HEK293 (cell line): Measurements from ENCODE around the gene BDNF.

Experiments used
- CTCF ChIA-PET: fragments of 350-600 bp; formaldehyde crosslinking; extraction: SDS; loops from one replicate; lab custom pipeline; 2021; ENCODE audit warnings: antibody characterized with exemption; lab: Yijun Ruan, JAX
- POLR2A ChIA-PET: fragments of 300-600 bp; formaldehyde crosslinking; extraction: SDS; loops from one replicate; lab custom pipeline; 2020; ENCODE audit warnings: antibody characterized with exemption, inconsistent platforms; lab: Yijun Ruan, JAX
- H3K27ac ChIP-seq: fragments of 200-500 bp; sonication (Bioruptor generic); 2 replicates; pipeline ENCODE4 v1.5.1; 2014; ENCODE audit warnings: low read depth, low read length, control low read depth, inconsistent platforms; ENCODE audit errors: extremely low read depth
- H3K36me3 ChIP-seq, 2 experiments: fragments of 200-500 bp in 1 of 2; sonication (Bioruptor generic) in 1 of 2; 1 replicate in 1 of 2; 2 replicates in 1 of 2; pipeline ENCODE4 v1.5.1; 2014 to 2017; ENCODE audit warnings: inconsistent platforms in 2 of 2, low read length in 2 of 2; ENCODE audit not compliant: control insufficient read depth in 2 of 2, insufficient read depth in 1 of 2
- H3K4me1 ChIP-seq: fragments of 200-500 bp; sonication (Bioruptor generic); 2 replicates; pipeline ENCODE4 v1.5.1; 2014; ENCODE audit warnings: mild to moderate bottlenecking, low read length, inconsistent platforms; ENCODE audit not compliant: control insufficient read depth, insufficient read depth
- H3K4me3 ChIP-seq: 2 replicates; pipeline ENCODE4 v1.5.1; 2011; ENCODE audit warnings: low read depth, mild to moderate bottlenecking, control low read depth, low read length, moderate library complexity
- H3K9me3 ChIP-seq: fragments of 200-500 bp; sonication (Bioruptor generic); 2 replicates; pipeline ENCODE4 v1.5.1; 2014; ENCODE audit warnings: low read depth, low read length, inconsistent platforms; ENCODE audit not compliant: control insufficient read depth, insufficient read depth
- HOXD13 ChIP-seq: sonication (generic); formaldehyde crosslinking; IDR thresholded peaks from 2 replicates; pipeline ENCODE4 v1.8.0; 2022; ENCODE audit warnings: missing genetic modification reagents, borderline replicate concordance
- ZFHX2 ChIP-seq: fragments of 450-650 bp; formaldehyde crosslinking; conservative IDR thresholded peaks from 2 replicates; pipeline ENCODE4 v1.5.1; 2016; ENCODE audit warnings: missing biosample characterization, missing genetic modification characterization
- ZNF10 ChIP-seq: fragments of 450-650 bp; formaldehyde crosslinking; IDR thresholded peaks from 2 replicates; pipeline ENCODE4 v1.5.1; 2017; ENCODE audit warnings: missing biosample characterization, missing genetic modification characterization
- ZNF140 ChIP-seq: fragments of 450-650 bp; formaldehyde crosslinking; IDR thresholded peaks from 2 replicates; pipeline ENCODE4 v1.5.1; 2016; ENCODE audit warnings: missing biosample characterization, missing genetic modification characterization
- ZNF23 ChIP-seq: fragments of 450-650 bp; formaldehyde crosslinking; IDR thresholded peaks from 2 replicates; pipeline ENCODE4 v1.5.1; 2016; ENCODE audit warnings: missing biosample characterization, missing genetic modification characterization, borderline replicate concordance
- ZNF302 ChIP-seq: fragments of 450-650 bp; formaldehyde crosslinking; IDR thresholded peaks from 2 replicates; pipeline ENCODE4 v1.5.1; 2016; ENCODE audit warnings: missing biosample characterization, missing genetic modification characterization, low read depth
- ZNF324 ChIP-seq: fragments of 450-650 bp; formaldehyde crosslinking; IDR thresholded peaks from 2 replicates; pipeline ENCODE4 v1.5.1; 2016; ENCODE audit warnings: missing biosample characterization, missing genetic modification characterization
- ZNF350 ChIP-seq: fragments of 450-650 bp; formaldehyde crosslinking; IDR thresholded peaks from 2 replicates; pipeline ENCODE4 v1.5.0; 2017; ENCODE audit warnings: missing biosample characterization, mild to moderate bottlenecking, missing genetic modification characterization
- ZNF558 ChIP-seq: fragments of 450-650 bp; formaldehyde crosslinking; IDR thresholded peaks from 2 replicates; pipeline ENCODE4 v1.5.1; 2016; ENCODE audit warnings: missing biosample characterization, missing genetic modification characterization
- ZNF571 ChIP-seq: fragments of 450-650 bp; formaldehyde crosslinking; IDR thresholded peaks from 2 replicates; pipeline ENCODE4 v1.5.0; 2017; ENCODE audit warnings: missing biosample characterization, missing genetic modification characterization
- ZNF670 ChIP-seq: fragments of 450-650 bp; formaldehyde crosslinking; IDR thresholded peaks from 2 replicates; pipeline ENCODE4 v1.5.1; 2016; ENCODE audit warnings: missing biosample characterization, missing genetic modification characterization, low read depth
- ZNF777 ChIP-seq: fragments of 450-650 bp; formaldehyde crosslinking; IDR thresholded peaks from 2 replicates; pipeline ENCODE4 v1.5.1; 2017; ENCODE audit warnings: missing biosample characterization, missing genetic modification characterization, borderline replicate concordance
- TF ChIP-seq, protein P1 (sequence below): fragments of 450-650 bp; formaldehyde crosslinking; IDR thresholded peaks from 2 replicates; pipeline ENCODE4 v1.5.1; 2016; ENCODE audit warnings: missing biosample characterization, missing genetic modification characterization, low read depth
- TF ChIP-seq, protein P2 (sequence below): fragments of 450-650 bp; formaldehyde crosslinking; IDR thresholded peaks from 2 replicates; pipeline ENCODE4 v1.5.1; 2016; ENCODE audit warnings: missing biosample characterization, missing genetic modification characterization
- TF ChIP-seq, protein P3 (sequence below): fragments of 450-650 bp; IDR thresholded peaks from 2 replicates; pipeline ENCODE4 v1.5.1; 2018; ENCODE audit warnings: missing biosample characterization, mild to moderate bottlenecking, missing genetic modification characterization
- TF ChIP-seq, protein P4 (sequence below): IDR thresholded peaks from 2 replicates; pipeline ENCODE4 v1.6.1; 2011; ENCODE audit warnings: mild to moderate bottlenecking, low read depth, low read length, borderline replicate concordance
- TF ChIP-seq, protein P5 (sequence below): sonication (generic); formaldehyde crosslinking; IDR thresholded peaks from 2 replicates; pipeline ENCODE4 v1.8.1; 2022; ENCODE audit warnings: mild to moderate bottlenecking, moderate library complexity, missing genetic modification reagents
- TF ChIP-seq, protein P6 (sequence below): fragments of 450-650 bp; formaldehyde crosslinking; IDR thresholded peaks from 2 replicates; pipeline ENCODE4 v1.5.1; 2016; ENCODE audit warnings: missing biosample characterization, missing genetic modification characterization, low read depth

Gene BDNF

DNA sequence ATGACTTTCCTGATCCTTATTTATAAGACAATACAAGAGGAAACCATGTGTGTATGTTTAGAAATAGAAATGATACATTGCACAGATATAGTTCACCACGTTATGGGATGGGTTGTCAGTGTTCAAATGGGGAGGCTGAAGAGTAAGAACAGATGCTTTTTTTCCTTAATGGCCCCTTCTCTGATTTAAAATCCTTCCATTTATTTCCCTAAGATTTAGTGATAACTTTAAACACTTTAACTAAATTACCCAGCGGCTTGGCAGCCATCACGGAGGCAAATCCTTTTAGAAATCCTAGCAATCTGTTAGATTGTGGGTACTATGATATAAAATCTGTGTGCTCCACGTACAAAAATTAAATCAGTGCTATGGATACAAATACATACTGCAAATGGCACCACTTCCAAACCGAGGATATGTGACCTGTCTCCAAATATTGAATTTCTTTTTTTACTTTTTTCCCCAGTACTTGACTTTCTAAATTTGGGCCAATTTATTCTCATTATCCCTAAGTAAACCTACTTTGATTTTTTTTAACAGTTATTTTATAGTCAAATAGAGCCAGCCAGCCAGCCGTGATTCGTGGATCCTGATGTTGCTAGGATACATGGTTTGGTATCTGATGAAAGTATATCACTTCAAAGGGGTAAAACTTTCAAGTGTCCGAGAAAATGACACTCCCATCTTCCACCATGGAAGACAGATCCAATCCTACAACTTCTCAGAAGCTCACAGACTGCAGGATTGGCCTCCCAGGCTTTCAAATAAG, 46.1 kb downstream of the BDNF start:
- Histone ChIP-seq H3K4me1 (no peaks in the 10 kb centered on the region), H3K4me3 (no peak overlapping the region), H3K27ac (no peak overlapping the region), H3K9me3 (no peaks in the 10 kb centered on the region), H3K36me3 (no peaks in the 10 kb centered on the region)
- POLR2A ChIA-PET: no interaction called here
- CTCF ChIA-PET: no interaction called here
- TF ChIP-seq ZNF670 (tag by site-specific recombination) (no peak), ZNF558 (no peak)
- TF ChIP-seq, protein P1, sequence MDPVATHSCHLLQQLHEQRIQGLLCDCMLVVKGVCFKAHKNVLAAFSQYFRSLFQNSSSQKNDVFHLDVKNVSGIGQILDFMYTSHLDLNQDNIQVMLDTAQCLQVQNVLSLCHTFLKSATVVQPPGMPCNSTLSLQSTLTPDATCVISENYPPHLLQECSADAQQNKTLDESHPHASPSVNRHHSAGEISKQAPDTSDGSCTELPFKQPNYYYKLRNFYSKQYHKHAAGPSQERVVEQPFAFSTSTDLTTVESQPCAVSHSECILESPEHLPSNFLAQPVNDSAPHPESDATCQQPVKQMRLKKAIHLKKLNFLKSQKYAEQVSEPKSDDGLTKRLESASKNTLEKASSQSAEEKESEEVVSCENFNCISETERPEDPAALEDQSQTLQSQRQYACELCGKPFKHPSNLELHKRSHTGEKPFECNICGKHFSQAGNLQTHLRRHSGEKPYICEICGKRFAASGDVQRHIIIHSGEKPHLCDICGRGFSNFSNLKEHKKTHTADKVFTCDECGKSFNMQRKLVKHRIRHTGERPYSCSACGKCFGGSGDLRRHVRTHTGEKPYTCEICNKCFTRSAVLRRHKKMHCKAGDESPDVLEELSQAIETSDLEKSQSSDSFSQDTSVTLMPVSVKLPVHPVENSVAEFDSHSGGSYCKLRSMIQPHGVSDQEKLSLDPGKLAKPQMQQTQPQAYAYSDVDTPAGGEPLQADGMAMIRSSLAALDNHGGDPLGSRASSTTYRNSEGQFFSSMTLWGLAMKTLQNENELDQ (tag by site-specific recombination): no peak

DNA sequence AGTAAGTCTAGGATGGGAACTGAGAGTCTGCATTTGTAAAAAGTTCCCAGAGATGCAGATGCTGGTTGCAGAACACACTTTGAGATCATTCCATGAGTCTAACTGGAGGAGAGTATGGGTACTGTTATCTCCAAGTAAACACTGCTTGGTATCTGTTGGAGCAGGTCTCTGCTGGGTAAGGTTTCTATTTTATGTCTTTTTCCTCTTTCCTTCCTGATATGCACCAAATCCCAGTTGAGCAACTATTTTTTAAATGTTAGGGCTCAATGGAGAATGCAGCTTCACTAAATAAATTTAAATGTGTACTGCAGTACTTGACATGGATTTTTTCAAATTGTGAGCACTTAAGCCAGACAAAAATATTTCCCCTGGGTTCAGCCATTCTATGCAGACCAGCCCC, 48.5 kb downstream of the BDNF start:
- H3K4me3 ChIP-seq: no peak overlapping the region
- POLR2A ChIA-PET: no interaction called here
- H3K27ac ChIP-seq: no peak overlapping the region
- CTCF ChIA-PET: interaction anchor here (1.2 kb wide), 1 partner anchor 9 kb away, joined by 3 read pairs; no protein-coding TSS in a partner anchor
- H3K4me1 ChIP-seq: no peaks in the 10 kb centered on the region
- no peaks in the 10 kb centered on the region for H3K9me3 ChIP-seq
- H3K36me3 ChIP-seq: no peaks in the 10 kb centered on the region
- TF ChIP-seq, protein P2, sequence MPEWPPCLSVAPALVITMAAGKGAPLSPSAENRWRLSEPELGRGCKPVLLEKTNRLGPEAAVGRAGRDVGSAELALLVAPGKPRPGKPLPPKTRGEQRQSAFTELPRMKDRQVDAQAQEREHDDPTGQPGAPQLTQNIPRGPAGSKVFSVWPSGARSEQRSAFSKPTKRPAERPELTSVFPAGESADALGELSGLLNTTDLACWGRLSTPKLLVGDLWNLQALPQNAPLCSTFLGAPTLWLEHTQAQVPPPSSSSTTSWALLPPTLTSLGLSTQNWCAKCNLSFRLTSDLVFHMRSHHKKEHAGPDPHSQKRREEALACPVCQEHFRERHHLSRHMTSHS (tag by site-specific recombination): no peak
- TF ChIP-seq, protein P3, sequence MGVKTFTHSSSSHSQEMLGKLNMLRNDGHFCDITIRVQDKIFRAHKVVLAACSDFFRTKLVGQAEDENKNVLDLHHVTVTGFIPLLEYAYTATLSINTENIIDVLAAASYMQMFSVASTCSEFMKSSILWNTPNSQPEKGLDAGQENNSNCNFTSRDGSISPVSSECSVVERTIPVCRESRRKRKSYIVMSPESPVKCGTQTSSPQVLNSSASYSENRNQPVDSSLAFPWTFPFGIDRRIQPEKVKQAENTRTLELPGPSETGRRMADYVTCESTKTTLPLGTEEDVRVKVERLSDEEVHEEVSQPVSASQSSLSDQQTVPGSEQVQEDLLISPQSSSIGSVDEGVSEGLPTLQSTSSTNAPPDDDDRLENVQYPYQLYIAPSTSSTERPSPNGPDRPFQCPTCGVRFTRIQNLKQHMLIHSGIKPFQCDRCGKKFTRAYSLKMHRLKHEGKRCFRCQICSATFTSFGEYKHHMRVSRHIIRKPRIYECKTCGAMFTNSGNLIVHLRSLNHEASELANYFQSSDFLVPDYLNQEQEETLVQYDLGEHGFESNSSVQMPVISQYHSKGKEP: no peak
- TF ChIP-seq HOXD13 (CRISPR knock-in tag): no peak
- TF ChIP-seq ZNF777 (tag by site-specific recombination): no peak
- TF ChIP-seq, protein P4, sequence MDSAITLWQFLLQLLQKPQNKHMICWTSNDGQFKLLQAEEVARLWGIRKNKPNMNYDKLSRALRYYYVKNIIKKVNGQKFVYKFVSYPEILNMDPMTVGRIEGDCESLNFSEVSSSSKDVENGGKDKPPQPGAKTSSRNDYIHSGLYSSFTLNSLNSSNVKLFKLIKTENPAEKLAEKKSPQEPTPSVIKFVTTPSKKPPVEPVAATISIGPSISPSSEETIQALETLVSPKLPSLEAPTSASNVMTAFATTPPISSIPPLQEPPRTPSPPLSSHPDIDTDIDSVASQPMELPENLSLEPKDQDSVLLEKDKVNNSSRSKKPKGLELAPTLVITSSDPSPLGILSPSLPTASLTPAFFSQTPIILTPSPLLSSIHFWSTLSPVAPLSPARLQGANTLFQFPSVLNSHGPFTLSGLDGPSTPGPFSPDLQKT: no peak
- TF ChIP-seq ZNF10 (tag by site-specific recombination): no peak
- no peak for TF ChIP-seq ZNF350 (tag by site-specific recombination)
- TF ChIP-seq ZNF140 (tag by site-specific recombination): no peak
- TF ChIP-seq, protein P5, sequence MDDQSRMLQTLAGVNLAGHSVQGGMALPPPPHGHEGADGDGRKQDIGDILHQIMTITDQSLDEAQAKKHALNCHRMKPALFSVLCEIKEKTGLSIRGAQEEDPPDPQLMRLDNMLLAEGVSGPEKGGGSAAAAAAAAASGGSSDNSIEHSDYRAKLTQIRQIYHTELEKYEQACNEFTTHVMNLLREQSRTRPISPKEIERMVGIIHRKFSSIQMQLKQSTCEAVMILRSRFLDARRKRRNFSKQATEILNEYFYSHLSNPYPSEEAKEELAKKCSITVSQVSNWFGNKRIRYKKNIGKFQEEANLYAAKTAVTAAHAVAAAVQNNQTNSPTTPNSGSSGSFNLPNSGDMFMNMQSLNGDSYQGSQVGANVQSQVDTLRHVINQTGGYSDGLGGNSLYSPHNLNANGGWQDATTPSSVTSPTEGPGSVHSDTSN (CRISPR knock-in tag): no peak
- no peak for TF ChIP-seq ZFHX2
- TF ChIP-seq, all 188 proteins: peak for 0

DNA sequence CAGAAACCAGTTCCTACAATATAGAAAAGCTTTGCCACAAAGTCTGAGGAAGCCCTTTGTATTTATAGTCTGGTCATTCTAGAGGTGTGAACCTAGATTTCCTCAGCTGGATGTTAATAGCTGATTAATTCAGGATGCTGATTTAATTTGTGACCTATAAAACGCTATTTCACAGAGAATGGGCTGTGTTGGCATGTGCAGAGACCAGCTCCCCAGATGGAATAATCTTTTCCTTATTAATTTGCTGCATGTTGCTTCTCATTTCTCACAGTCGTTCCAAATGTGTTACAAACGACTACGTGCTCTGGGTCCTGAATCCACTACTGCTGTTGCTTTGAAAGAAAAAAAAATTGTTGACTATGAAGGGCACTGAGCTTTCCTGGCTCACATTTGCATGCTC, 49.3 kb downstream of the BDNF start:
- Histone ChIP-seq H3K4me3 (no peak overlapping the region), H3K4me1 (no peaks in the 10 kb centered on the region), H3K36me3 (no peaks in the 10 kb centered on the region), H3K9me3 (no peaks in the 10 kb centered on the region), H3K27ac (no peak overlapping the region)
- POLR2A ChIA-PET: no interaction called here
- CTCF ChIA-PET: interaction anchor here (0.5 to 1.2 kb wide), 2 partner anchors 8 to 154 kb away, joined by 3 read pairs; no protein-coding TSS in a partner anchor
- TF ChIP-seq, protein P6, sequence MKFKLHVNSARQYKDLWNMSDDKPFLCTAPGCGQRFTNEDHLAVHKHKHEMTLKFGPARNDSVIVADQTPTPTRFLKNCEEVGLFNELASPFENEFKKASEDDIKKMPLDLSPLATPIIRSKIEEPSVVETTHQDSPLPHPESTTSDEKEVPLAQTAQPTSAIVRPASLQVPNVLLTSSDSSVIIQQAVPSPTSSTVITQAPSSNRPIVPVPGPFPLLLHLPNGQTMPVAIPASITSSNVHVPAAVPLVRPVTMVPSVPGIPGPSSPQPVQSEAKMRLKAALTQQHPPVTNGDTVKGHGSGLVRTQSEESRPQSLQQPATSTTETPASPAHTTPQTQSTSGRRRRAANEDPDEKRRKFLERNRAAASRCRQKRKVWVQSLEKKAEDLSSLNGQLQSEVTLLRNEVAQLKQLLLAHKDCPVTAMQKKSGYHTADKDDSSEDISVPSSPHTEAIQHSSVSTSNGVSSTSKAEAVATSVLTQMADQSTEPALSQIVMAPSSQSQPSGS (tag by site-specific recombination): no peak
- no peak for TF ChIP-seq ZNF23 (tag by site-specific recombination)
- TF ChIP-seq ZNF302 (tag by site-specific recombination): no peak
- no peak for TF ChIP-seq ZNF571 (tag by site-specific recombination)
- TF ChIP-seq ZNF324 (tag by site-specific recombination): no peak
